DMS79 (cell line): ENCODE measurements around the gene AP2B1.
"Not testable (repeated sequence)": the region's sequence is repeated elsewhere in the genome, so short reads cannot be mapped to it uniquely, and the experiment has no call there.

Experiments used
- DNase-seq: peaks from one replicate; lab custom pipeline; 2025; lab: John Stamatoyannopoulos, UW

AP2B1 gene

GRCh38 chr17:35748979-35749378 is 161.9 kb downstream of the AP2B1 start:
- DNase-seq: no peak

DNA sequence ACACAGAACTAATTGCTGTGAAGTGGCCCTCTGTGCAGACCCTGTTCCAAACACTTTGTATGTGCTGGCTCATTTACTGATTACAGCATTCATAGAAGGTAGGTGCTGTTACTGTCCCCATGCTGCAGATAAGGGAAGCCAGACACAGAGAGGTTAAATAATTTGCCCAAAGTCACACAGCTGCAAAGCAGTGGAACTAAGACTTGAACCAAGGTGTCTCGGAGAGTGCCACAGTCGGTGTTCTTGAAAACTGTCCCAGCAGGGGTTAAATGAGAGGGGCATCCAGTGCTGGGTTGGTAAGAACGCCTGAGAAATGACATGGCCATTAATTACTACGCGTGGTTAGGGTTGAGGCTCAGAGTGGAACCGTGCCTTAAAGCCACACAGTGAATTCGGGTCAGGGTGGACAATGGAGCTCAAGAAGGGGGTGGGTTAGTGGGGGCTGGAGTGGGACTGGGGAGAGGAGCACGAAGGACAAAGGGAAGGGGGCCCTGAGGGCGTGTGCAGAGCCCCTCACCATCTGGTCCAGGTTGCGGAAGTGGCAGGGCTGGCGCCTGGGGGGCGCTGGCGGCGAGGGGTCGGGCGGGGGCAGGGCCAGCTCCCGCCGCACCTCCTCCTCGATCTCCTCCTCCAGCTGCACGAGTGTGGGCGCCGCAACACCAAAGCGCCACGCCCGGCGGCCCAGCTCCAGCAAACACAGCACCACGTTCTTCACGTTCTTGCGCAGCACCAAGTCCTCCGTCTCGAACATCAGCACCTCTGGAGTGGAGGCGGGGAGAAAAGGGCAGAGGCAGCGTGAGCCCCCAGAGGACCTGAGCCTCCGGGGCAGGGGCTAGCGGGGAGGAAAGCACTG is 162.7 kb downstream of the AP2B1 start:
- no peak for DNase-seq

DNA sequence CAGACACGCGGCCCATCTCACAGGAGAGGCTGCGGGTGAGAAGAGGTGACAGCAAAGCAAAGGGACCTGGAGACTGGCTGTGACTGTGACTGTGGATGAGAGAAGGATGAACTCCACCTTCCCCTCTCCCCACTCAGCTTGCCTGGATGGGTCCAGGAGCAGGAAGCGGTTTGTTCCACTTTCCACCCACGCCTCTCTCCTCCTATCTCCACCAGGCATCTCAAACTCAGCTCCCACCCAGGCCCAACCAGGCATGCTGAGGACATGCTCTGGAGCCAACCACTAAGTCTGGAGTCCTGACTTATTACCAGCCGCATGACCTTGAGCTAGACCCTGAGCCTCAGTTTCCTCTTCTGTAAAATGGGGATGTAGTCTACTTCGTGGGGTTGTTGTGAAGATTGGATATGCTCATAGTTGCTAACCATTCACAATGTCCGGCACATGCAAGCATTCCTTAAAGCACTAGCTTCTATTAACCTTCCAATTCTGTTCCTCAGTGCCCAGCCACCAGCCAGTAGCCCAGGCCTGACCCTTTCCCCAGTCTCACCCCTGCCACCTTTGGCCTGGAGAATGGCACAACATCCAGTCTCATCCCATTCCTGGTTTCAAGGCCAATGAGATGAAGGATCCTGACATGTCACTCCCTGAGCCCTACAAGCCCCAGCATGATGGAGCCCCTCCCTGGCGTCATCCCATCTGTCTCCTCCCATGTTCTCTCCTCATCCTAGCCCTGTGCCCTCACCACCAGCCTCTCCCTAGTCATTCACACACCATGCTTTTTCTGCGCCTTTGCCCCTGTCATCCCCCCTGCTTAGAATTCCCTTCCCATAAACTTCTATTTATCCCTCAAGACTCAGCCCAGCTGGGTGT is 163.6 kb downstream of the AP2B1 start:
- DNase-seq: no peak

DNA sequence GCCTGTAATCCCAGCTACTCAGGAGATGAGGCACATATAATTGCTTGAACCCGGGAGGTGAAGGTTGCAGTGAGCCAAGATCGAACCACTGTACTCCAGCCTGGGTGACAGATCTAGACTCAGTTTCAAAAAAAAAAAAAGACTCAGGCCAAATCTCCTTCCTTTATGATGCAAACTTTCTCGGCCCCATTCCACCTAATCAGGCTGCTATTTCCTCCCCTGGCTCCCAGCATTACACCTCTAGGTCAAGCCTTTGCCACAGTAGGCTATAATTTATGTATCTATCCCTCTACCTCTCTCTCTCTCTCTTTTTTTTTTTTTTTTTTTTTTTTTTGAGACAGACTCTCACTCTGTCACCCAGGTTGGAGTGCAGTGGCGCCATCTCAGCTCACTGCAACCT is 164.4 kb downstream of the AP2B1 start:
- not testable (repeated sequence) for DNase-seq

GRCh38 chr17:35752471-35752870 is 165.3 kb downstream of the AP2B1 start:
- no peak for DNase-seq

DNA sequence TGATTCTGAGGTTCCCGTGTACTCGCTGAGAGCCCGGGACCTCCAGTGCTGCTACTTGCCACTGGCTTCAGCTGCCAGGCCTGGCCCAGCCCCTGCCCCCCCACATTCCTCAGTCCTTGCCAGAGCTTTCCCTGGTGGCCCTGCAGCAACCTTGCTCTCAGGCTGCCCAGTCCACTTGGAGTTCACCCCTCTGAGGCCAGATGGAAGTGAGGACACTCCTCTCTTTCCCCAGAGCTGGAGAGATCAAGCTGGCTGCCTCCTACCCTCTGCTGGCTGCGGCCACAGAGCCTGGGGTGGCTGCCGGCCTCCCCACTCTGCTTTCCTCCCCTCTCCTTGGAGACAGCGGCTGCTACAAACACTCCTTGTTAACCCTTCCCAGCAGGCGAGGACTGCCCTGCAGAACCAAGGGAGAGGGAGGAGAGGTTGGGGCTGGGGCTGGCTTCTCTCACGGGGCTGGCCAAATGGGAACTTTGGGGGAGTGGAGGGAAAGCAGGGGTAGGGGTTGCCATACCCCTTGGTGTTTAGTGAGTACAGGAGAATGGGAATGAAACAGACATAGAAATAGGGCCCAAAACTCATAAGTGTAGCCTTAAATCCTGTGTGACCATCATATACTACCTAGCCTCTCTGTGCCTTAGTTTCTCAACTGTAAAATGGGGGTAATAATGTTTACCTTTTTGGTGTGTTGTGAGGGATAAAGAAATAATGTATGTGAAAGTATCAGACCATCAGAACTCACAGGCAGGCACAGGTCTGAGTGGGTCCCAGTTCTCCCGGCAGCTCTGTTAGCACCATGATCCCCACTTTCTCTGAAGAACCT is 166.0 kb downstream of the AP2B1 start, which contains the start of gene GAS2L2:
Gene GAS2L2 (minus strand): TSS at position 295 of the 820 bp plus-strand sequence. CDS start 389 bp downstream, outside the sequence.
- no peak for DNase-seq

DNA sequence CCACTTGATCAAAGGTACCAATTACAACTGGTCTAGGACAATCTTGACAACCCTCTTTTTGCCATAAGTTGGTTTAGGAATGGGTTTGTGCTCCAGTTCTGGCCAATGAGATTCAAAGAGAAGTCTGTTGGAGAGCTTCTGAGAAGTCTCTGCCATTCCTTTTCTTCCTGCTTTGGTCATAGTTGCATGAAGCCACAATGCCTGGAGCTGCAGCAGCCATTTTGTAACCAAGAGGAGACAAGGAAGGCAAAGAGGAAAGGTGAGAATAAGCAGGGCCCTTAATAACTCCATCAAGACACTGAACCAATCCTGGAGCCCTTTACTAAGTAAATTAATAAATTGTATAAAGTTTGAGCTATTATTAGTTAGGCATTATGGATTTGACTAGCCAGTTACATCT is 170.1 kb downstream of the AP2B1 start:
- DNase-seq: no peak

- no peak for DNase-seq
Observed at GRCh38 chr17:35760587-35760986, 173.5 kb downstream of the AP2B1 start, which contains the start of gene C17orf50. C17orf50 (plus strand) TSS chr17:35760887; CDS start chr17:35760942, 55 bp downstream.

- no peak for DNase-seq
Observed at GRCh38 chr17:35761601-35762000, 174.5 kb downstream of the AP2B1 start.

DNA sequence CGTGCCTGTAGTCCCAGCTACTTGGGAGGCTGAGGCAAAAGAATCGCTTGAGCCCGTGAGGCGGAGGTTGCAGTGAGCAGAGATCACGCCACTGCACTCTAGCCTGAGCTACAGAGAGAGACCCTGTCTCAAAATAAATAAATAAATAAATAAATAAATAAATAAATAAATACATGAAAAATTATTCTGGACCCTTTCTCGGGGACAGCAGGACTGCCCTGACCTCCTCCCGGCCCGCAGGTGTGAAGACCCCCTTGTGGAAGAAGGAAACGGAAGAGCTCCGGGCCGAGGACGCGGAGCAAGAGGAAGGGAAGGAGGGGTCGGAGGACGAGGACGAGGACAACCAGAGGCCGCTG is 176.6 kb downstream of the AP2B1 start:
- DNase-seq: no peak

GRCh38 chr17:35764123-35764991 is 177.2 kb downstream of the AP2B1 start:
- peak; percentile 74 for DNase-seq

DNA sequence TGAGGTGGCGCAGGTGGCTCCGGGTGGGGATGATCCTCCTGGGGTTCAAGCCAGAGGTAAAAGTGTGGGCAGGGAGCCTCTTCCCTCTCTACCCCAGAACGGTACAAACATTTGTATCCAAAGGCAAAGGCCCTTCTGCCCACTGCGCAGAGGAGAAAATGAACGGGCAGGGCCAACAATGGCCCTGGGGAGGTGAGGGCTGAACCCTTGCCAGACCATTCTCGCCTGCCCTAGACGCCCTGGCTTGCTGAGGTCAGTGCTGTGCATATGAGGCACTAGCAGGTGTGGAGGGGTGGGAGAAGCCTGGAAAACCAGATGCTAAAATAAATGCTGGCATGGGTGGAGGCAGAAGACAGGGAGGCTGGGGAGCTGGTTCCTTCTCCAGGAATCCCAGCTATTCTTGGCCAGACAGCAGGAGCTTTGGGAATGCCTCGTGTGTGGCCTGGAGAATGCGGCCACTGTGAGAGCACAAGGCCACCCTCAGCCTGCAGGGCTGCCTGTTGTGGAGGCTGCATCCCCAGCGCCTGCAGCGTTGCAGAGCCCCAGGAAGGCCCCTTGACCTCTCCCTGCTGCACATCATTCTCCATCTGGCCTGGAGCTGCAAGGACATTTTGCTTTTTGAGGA is 178.1 kb downstream of the AP2B1 start:
- DNase-seq: no peak

GRCh38 chr17:35765756-35766488 is 178.8 kb downstream of the AP2B1 start:
- no peak for DNase-seq

GRCh38 chr17:35766489-35766877 is 179.4 kb downstream of the AP2B1 start:
- no peak for DNase-seq

DNA sequence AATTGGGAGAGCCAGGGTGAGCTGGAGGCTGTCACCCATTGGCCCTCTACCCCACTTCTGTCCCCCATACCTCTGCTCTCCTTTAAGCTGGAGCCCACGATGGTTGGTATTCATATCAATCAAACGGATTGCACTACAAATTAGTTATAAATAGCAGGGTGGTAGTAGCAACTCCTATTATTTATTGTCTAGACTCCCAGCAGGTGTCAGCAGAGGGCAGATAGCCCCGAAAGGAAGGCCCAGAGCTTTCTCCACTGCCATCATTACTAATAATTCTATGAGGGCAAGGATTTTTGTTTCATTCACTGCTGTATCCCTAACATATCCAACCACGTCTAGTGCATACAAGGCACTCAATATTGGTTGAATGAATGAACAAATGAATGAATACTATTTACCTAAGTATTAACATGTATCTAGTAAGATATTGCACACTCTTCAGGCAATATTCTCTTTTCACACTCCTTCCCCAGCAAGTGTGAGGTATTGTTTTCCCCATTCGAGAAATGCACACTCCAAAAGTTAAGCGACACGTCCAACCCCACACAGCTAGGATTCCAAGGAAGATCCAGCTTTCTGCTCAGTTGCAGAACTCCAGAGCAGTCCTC is 179.9 kb downstream of the AP2B1 start:
- DNase-seq: no peak

- no peak for DNase-seq
Observed at GRCh38 chr17:35768797-35769196, 181.7 kb downstream of the AP2B1 start.

- DNase-seq: no peak
Observed at GRCh38 chr17:35769895-35770486, 182.9 kb downstream of the AP2B1 start.

DNA sequence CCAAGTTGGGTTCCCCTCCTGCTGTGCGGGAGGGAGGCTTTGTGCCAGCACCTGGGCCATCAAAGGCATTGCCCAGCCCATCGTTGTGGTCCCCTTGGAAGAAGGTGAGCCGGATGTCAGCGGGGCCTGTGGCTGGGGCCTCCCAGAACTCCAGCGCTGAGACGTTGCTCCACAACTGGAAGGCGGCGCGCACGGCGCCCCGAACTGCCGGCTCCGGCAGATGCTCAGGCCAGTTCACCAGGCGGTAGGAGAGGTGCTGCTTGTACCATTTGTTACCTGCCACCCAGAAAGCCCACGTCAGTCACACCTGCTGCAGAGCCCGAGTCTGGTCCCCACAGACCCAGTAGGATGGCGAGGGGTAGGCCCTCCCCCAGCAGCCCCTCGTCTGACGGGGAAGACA is 186.0 kb downstream of the AP2B1 start:
- DNase-seq: no peak
